ENCODE measurements around the gene WASL. TPM values are rescaled to one million over a fixed set of nuclear protein-coding genes. Genes with fewer than 3 reads are reported as not detected.

The WASL gene
- total and polyA plus RNA-seq, 2 of the 13 experiments (the other 11 are each of a cell fraction or from before 2014, with no cell fraction given), result 7.9 to 12.8 TPM

- Histone ChIP-seq H3K4me2 (ENCODE audit: low read depth, low read length) (peak overlapping the region; percentile 62), H3K27ac (ENCODE audit: extremely low read length, insufficient read depth, low read length) (no peak overlapping the region), H3K4me1 (ENCODE audit: insufficient read depth, low read length) (peaks cover 15% of the 10 kb centered on the region), H3K27me3 (ENCODE audit: control insufficient read depth in 1 of 2, insufficient read depth in 2 of 2, low read length in 2 of 2) (no peaks in the 10 kb centered on the region), H3K36me3 (replicated peaks in 1 of 2; ENCODE audit: control insufficient read depth in 1 of 2, insufficient read depth in 2 of 2, low read length in 2 of 2) (no peaks in the 10 kb centered on the region), H3K79me2 (ENCODE audit: insufficient read depth, low read length) (no peaks in the 10 kb centered on the region), H3K4me3 (replicated peaks in 1 of 3; ENCODE audit: insufficient read depth in 1 of 3, low read depth in 2 of 3, low read length in 3 of 3) (no peak overlapping the region; a peak in 1 of 6 replicates), H4K20me1 (ENCODE audit: insufficient read depth, low read length) (no peaks in the 10 kb centered on the region), H3K9ac (ENCODE audit: insufficient read depth, low read depth, low read length) (no peak overlapping the region), H3K9me3 (ENCODE audit: low read length) (no peaks in the 10 kb centered on the region), H2AFZ (ENCODE audit: low read length) (no peak overlapping the region)
- ATAC-seq (peak; percentile 77), FAIRE-seq (no peak), DNase-seq (ENCODE audit: low spot score) (peak; percentile 60)
- in situ Hi-C loops (cut with HindIII; ENCODE audit: extremely low pct_ligation_motif_present, low pct_unique_long_range_greater_than_20kb) (no loop called here), intact Hi-C loops (cut with micrococcal nuclease; ENCODE audit: unreplicated experiment) (no loop called here)
- under 1% methylated on average over 6 of the region's 6 CpGs for WGBS (ENCODE audit: low lambda C conversion rate)
- no TSS peak for BruUV-seq (replicated peaks)
- POLR2A ChIA-PET, result no interaction called here
- CTCF ChIA-PET (ENCODE audit: low intra/inter-chr PET ratio, low total read pairs), result no interaction called here
- TF ChIP-seq DPF2 (CRISPR knock-in tag; IDR thresholded peaks at IDR 0.05; ENCODE audit: borderline replicate concordance, low read depth) (no peak), KDM5B (CRISPR knock-in tag; IDR thresholded peaks at IDR 0.05; ENCODE audit: borderline replicate concordance) (no peak), SOX6 (IDR thresholded peaks at IDR 0.05) (no peak), SOX6 (CRISPR knock-in tag; IDR thresholded peaks at IDR 0.05) (0 out of 2 replicates have a peak, but pooled peaks have one; percentile 10), SMAD3 (CRISPR knock-in tag; IDR thresholded peaks at IDR 0.05) (no peak), SIX1 (CRISPR knock-in tag; IDR thresholded peaks at IDR 0.05; ENCODE audit: borderline replicate concordance) (peak; percentile 78; the same call in 1 of the 2 replicates), ZNF562 (CRISPR knock-in tag; IDR thresholded peaks at IDR 0.05; ENCODE audit: borderline replicate concordance) (no peak), RBAK (CRISPR knock-in tag; IDR thresholded peaks at IDR 0.05) (no peak), SIX4 (CRISPR knock-in tag; IDR thresholded peaks at IDR 0.05) (peak; percentile 75; the same call in 1 of the 2 replicates), PHF20 (CRISPR knock-in tag; IDR thresholded peaks at IDR 0.05) (no peak), PHF8 (CRISPR knock-in tag; IDR thresholded peaks at IDR 0.05) (no peak), ELF1 (CRISPR knock-in tag; IDR thresholded peaks at IDR 0.05) (no peak), RFX3 (CRISPR knock-in tag; IDR thresholded peaks at IDR 0.05) (no peak), HNRNPUL1 (IDR thresholded peaks at IDR 0.05; ENCODE audit: low read depth, low read length) (no peak), SOX13 (IDR thresholded peaks at IDR 0.05) (no peak), SOX13 (CRISPR knock-in tag; conservative IDR thresholded peaks at IDR 0.05 in 1 of 2, IDR thresholded peaks at IDR 0.05 in 1 of 2) (0 out of 4 replicates have a peak, but pooled peaks of 1 of the 2 experiments have one; percentile 22), ZSCAN22 (CRISPR knock-in tag; IDR thresholded peaks at IDR 0.05) (no peak), HDAC2 (CRISPR knock-in tag; IDR thresholded peaks at IDR 0.05) (no peak), TRIM24 (CRISPR knock-in tag; IDR thresholded peaks at IDR 0.05) (no peak), RFX5 (IDR thresholded peaks at IDR 0.05; ENCODE audit: low read depth, low read length) (no peak), MAFF (IDR thresholded peaks at IDR 0.05; ENCODE audit: low read depth, low read length) (no peak), THAP8 (CRISPR knock-in tag; IDR thresholded peaks at IDR 0.05; ENCODE audit: borderline replicate concordance) (no peak)
- TF ChIP-seq, protein P1, sequence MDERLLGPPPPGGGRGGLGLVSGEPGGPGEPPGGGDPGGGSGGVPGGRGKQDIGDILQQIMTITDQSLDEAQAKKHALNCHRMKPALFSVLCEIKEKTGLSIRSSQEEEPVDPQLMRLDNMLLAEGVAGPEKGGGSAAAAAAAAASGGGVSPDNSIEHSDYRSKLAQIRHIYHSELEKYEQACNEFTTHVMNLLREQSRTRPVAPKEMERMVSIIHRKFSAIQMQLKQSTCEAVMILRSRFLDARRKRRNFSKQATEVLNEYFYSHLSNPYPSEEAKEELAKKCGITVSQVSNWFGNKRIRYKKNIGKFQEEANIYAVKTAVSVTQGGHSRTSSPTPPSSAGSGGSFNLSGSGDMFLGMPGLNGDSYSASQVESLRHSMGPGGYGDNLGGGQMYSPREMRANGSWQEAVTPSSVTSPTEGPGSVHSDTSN (CRISPR knock-in tag; IDR thresholded peaks at IDR 0.05), result 0 out of 2 replicates have a peak, but pooled peaks have one; percentile 14
These were observed 105.0 kb downstream of the WASL start for GRCh38 chr7:123643495-123644441.
